Skeletal muscle cell (primary cell): ENCODE results near the gene PDGFD.

Experiments
- DNase-seq: peaks from one replicate; pipeline ENCODE4 v3.0.0-alpha.2; 2010; ENCODE audit warnings: low read depth
- H3K4me3 ChIP-seq: 2 replicates; pipeline ENCODE4 v1.5.1; 2011; ENCODE audit warnings: low read depth, mild to moderate bottlenecking, control low read depth, low read length, moderate library complexity

PDGFD gene

DNA sequence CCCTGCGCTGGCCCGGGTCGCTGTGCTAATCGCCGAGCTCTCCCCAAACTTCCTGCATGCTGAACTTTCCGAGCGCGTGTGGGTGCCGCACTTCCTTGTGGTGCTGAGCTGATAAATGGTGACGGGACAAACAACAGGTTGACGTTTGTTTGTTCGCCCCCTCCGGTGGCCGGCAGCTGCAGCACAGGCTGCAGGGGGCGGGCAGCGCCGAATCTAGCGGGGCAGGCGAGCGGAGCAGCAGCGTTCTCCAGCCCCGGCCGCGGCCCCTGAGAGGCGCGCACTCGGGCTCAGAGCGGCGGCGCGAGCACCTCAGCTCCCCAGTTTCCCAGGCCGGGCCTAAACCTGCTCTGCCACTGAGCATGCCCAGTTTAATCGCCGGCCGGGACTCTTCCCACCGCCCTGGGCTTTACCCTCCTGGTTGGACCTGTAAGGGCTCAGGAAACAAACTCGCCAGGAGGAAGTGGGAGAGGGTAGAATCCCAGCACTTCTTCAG is at the start of gene PDGFD:
Gene PDGFD (minus strand): TSS at position 120 of the 493 bp plus-strand sequence.
- peak within 1 kb of the TSS; percentile 59 for H3K4me3 ChIP-seq
- no peak for DNase-seq

DNA sequence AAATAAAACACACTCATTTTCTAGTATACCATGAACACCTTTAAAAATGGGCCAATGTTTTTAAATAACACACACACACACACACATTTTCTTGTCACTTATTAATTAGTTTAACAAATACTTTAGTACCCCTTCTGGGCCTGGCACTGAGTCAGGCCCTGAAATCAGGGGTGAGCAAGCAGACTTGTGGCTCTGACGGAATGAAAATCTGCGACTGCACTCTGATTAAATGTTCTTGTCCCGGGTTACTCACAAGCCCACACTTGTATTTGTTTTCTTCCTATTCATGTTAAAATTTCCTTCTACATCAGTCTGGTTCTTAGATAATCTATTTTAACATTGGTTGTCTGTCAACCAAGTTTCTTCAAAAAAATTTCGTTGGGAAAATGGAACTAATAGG is 43.0 kb upstream of the PDGFD start:
- H3K4me3 ChIP-seq: no peak overlapping the region
- DNase-seq: no peak

DNA sequence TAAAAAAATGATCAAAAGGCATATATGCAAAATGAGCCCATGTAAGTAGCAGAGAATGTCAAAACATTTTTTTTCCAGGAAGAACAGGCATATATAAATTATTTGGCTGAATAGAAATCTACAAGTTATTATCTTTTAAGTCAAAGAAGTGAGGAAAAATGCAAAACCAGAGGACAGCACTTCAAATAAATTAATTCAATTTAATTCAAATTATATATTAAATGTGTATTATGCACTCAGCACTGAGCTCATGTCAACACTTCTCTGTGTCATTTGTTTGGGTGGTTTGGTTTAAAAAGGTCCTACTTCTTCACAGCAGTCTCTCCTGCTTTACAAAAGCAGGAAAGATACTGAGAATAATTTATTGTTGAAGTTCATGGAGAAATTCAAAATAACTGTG is 41.9 kb upstream of the PDGFD start:
- no peak overlapping the region for H3K4me3 ChIP-seq
- DNase-seq: no peak

DNA sequence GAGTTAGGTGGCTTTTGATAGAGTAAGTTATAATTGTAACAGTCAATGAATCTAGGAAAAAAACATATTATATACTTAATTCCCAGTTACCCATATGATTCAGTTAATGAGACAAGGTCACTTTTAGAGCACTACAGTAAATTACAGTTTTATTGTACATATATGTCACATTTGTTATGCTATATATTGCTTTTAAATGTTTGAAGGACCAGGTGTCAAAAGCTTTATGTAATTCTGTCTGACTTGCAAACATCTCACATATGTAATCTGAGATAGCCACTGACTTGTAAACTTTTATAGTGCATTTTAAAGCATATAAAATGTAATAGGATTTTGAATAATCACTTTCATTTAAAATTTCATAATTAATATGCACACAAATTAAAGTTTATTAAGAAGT is 36.7 kb upstream of the PDGFD start:
- DNase-seq: no peak
- H3K4me3 ChIP-seq: no peak overlapping the region

DNA sequence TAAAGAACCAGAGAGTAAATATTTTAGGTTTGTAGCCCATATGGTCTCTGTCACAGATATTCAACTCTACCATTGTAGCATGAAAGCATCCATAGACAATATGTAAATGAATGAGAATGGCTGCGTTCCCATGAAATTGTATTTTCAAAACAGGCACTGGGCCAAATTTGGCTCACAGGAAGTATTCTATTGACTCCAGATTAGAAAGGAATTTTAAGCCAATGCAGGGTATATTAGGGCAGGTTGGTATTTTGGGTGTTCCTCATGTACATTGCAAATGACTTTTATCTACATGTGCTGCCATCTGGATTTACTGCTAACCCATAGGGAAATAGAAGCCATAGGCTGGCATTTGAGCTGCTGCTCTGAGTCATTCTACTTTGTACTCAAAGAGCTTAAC is 35.1 kb upstream of the PDGFD start:
- DNase-seq: no peak
- no peak overlapping the region for H3K4me3 ChIP-seq

DNA sequence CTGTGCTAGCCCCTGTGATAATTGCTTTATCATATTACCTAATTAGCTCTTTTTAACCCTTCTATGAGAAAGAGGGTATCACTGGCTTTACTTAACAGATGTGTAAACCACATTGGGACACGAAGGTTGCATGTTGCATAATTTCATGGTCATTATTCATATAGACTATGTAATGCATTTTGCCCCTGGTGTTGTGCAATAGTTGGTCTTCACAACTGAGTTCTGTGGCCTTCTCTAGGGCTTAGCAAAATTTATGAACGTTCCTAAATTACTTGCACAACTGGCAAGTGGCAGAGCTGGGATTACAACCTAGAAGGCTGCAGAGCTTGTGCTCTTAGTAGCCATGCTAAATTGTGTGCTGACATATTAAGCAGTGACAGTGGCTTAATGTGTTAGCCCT is 34.6 kb upstream of the PDGFD start:
- peak; percentile 25 for DNase-seq

DNA sequence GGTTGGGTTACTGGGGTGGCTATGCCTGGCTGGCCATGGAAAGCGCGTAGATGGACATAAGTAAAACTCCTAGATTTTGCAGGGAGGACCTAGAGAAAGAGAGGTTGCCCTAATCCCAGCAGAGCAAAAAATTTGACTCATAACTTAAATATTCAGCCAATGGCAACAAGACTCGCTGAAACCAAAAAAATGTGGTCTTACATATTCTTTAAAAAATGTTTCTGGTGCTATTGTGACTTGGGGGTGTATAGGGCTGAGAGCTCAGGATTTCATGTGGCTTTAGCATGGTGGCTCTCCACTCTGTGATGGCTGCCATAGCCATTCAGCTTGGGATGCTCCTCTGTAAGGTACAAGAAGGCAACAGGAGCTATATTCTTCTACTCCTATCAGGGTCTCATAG is 27.2 kb upstream of the PDGFD start:
- no peak for DNase-seq
- no peak overlapping the region for H3K4me3 ChIP-seq

More for the DNA sequence above, 34.6 kb upstream of the PDGFD start:
- no peak overlapping the region for H3K4me3 ChIP-seq

DNA sequence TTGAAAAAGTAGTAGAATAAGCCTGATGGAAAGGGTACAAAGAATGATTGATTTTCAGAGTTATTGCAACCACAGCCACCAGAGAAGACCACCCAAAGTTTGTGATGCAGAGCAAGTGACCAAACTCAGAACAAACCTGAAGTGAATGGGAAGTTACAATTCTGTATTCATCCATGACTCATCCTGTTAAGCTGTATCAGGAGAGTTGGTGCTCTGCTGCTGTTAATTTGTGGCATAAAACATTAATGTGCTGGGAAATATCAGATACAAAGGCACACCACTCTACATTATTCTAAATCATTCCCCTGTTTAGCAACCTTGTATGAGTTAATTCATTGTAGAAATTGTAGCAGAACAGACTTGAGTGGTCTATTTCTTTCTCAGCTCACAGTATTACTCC is 19.6 kb upstream of the PDGFD start:
- no peak for DNase-seq
- no peak overlapping the region for H3K4me3 ChIP-seq

DNA sequence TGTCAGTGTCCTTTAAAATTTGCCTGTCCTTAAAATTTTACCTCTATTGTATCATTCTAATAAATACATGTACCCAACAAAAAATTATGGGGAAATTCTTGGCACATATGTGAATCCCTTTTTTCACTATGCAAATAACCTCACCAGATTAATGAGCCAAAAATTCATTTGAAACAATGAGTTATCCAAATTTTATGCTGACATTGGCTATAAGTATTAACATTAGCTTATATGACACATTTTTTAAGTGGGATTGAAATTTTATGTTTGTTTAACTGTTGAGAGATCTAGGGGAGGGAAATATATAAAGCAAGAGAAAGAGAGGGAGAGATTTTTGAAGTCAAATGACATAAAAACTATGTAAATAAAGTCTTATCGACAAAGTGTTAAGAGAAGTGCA is 11.8 kb upstream of the PDGFD start:
- no peak for DNase-seq
- H3K4me3 ChIP-seq: no peak overlapping the region

DNA sequence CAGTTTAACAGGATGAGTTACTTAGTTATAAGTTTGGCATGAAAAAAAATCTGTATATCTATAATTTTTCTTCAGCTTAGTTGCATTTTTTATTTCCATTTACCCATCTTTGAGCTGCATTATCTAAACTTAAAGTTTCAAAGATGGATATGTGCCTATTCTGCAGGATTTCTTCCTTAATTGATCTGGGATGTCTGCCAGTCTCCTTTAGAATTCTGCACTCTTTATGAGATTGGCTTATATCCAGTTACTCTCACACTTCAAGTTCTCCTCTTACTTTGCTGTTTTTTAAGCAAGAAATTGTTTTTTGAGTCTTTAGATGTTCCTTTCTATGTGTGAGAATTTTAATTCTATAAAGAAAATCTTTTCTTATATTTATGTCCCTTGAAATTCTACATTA is 5.1 kb upstream of the PDGFD start:
- no peak for DNase-seq
- H3K4me3 ChIP-seq: no peak overlapping the region

DNA sequence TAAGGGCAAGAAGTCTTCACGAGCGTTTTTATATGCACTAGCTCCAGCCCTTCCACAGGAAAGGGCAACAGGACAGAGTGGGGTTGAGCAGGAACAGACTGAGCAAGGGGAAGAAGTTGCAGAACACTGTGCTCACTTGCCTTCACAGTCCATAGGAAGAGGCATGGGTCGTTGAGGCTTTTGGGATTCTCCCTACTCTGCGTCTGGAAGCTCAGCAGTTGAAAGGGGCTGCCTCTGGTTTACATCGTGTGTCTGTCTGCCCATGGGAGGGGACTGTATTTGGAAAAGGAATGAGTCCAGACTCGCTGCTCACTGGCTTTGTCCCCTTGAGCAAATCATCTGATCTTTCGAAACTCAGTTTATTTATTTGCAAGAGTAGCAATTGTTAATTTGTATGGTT is 1.1 kb upstream of the PDGFD start:
- no peak for DNase-seq
- no peak overlapping the region for H3K4me3 ChIP-seq

DNA sequence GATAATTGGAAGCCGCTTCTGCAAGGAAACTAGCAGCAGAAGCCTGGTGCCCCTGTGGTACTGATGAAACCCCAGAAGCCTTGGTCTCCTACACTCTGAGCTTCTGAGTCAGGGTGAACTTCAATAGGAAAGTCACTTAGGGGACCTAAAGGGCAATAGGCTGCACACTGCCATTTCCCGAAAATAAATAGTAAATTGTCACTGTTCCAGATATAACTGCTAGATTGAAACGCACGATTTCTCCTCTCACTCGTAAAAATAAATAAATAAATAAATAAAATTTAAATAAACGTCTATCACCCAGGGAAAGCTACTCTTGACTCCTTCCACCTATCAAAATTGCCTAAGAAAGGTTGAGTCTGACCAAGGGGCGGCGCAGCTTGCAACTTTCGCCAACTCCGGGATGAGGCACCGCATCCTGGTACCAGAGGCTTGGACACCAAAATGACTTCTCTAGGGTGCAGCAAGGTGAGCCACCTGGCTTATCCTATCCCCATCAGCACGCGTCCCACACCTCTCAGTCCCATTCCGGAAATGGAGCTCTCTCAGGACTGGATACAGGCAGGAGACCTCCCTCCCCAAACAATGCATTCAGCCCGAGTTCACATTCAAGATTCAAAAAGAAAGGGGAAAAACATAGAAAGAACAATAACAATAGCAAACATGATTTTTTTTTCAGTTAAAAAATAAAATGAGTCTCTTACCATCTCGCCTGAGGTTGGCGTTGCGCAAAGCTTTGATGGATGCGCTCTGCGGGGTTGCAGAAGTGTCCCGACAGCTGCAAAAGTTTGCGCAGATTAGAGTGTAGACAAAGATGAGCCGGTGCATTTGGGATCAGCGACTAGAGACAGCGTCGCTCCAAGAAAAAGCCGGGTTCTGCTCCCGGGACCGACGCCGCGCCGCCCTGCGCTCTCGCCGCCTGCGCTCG is 583 bp downstream of the PDGFD start:
- no peak for DNase-seq
- H3K4me3 ChIP-seq: peak overlapping the region; percentile 59

DNA sequence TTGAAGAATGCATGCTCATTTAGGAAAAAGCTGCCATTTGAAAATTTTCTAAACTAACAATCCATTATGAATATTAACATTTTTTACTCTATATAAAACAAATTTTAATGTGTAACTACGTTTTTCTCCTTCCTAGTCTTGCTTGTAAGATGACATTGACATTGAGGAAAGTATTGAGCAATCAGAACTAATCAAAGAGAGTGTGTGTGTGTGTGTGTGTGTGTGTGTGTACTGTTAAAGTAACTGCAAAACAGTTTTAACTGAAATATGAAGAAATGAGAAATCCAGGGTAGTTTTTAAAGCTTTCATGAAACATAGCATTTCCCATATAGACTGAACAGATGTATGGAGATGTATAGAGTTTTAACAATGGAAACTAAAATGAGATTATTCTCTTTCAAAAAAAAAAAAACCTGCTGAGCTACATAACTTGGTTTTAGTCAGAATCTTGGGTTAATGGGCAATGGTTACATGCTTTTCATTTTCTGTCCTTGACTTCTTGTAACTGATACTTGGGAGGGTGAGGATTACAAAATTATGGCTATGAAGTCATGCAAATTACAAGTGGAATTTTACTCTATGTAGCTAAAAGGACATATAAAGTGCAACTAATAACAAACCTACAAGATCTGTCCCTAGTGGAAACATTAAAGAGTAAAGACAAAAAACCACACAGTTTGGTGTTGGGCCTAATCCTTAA is 2.0 kb downstream of the PDGFD start:
- no peak overlapping the region for H3K4me3 ChIP-seq
- no peak for DNase-seq

DNA sequence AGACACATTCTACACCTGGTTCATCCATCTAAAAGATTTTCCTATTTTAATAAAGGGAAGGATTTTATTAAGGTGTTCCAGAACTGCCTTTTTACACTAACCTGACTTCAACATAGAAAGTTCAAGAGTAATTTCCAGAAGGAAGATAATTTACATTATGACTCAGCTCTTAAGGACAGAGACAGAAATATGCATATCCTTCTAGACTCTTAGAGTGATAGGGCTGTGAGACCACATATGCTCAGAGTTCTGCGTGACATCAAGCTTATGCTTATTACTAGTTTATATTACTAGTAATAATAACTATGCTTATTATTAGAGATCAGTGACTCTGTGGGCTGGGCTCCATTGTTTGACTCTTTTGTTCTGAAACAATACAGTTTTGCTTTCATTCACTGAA is 4.6 kb downstream of the PDGFD start:
- DNase-seq: no peak
- H3K4me3 ChIP-seq: no peak overlapping the region

DNA sequence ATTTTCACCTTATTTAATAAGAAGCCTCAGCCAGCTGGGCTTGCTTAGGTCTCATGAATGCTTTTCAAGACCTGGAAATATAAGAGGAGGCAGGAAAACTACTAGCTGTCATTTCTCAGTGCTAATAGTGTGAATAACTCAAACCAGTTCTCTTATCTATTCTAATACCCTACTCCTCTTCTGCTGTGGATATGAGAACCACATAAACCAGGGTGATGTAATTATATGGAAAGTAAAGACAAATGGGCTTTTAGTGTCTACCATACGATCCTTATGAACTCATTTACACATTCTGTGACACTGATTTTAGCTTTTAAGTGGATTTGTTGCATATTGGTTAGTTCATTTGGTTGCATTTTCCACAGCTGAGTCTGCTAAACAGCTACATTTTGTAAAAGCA is 8.6 kb downstream of the PDGFD start:
- no peak overlapping the region for H3K4me3 ChIP-seq
- no peak for DNase-seq

DNA sequence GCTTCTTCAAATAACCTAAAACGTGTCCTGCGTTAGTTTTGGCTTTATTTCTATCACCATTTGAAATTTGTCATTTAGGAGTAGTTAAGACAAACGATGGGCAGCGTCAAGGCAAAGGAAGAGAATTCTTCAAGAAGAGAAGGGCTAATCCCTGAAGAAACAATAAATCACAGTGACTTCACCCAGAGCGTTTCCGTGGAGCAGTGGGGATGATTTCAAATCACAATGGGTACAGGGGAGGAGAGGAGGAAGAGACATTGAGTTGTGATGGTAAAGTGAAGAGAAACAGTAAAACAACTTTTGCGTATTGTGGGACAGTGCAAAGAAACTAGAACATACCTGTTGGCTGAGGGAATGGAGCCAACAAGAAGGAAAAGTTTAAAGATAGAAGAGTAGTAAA is 9.7 kb downstream of the PDGFD start:
- DNase-seq: no peak
- no peak overlapping the region for H3K4me3 ChIP-seq

DNA sequence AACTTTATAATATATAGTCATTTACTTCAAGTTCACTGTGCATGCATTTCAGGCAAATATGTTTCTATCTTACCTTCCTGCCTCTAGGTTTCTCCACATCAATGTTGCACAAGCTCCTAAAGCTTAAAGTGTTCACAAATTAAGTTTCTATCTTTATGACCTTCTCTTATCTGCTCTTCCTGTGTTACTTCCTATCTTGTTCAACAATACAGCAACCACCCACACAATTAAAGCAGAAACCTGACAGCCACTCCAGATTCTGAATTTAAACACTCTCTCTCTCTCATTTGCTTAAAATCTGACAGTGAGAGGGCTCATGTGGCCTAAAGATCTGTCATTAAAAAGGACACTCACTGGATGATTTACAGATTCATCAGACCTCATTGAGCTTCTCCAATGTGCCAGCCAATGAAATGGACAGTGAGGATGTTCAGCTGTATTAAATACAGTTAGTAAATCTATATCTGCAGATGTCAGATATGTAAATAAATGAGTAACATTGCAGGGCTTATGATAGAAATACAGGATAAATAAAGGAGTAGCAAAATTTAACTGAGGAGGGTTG is 10.9 kb downstream of the PDGFD start:
- no peak overlapping the region for H3K4me3 ChIP-seq
- no peak for DNase-seq

DNA sequence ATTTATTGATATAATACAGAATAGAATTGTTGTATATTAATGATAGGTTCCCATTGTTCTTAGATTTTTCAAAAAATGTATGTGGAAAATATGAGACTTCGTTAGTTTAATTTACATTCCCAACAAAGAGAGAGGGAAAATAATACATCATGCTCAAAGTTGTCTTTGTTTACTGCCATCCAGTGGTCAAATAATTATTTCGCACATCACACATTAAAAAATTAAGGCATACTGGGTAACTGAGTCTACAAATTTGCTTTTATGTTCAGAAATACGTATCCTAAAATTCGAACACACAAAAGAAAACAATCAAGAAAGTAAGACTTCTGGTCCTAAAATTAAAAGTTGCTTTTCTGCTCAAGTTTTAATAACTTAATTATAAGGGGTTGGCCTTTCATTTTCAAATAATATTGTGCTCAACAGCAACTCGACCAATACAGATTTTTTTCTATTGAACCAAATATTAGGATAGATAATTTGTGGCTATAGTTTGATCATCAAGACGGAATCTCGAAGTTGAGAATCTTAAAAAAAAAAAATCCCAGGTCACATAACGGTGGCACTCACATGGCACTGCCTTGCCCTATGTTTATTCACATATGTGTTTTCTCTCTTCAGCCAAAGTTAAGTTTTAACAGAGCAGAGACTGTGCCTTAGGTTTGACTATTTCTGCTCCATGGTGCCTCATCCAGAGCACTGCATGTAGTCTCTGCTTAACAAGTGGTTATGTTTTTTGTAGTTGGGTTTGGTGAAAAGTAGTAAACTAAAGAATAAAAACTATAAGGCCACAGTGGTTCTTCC is 12.3 kb downstream of the PDGFD start:
- no peak overlapping the region for H3K4me3 ChIP-seq
- DNase-seq: no peak

DNA sequence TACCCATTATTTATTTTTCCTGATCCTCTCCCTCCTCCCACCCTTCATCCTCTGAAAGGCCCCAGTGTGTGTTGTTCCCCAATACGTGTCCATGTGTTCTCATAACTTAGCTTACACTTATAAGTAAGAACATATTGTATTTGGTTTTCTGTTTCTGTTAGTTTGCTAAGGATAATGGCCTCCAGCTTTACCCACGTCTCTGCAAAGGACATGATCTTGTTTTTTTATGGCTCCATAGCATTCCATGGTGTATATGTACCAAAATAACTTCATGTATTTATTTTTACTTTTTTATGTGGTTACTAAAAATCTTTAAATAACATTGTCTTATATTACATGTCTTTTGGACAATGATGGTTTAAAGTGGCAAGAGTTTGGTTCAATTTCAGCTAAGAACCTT is 15.2 kb downstream of the PDGFD start:
- H3K4me3 ChIP-seq: no peak overlapping the region
- no peak for DNase-seq

DNA sequence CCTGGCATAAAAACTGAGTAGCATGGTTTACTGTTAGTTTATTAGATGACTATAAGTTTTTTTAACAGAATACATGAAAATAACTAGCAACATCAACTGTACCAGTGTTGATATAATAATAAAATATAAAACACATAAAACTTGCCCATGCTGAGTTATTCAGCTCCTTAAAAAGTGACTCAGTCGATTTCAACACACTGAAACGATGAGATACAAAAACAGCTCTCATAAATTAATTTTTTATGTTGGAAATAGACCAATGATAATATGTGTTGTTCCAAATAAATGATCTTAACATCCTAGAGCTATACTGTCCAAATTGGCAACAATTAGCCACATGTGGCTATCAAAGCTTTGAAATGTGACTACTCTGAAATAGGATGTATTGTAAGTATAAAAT is 15.9 kb downstream of the PDGFD start:
- no peak overlapping the region for H3K4me3 ChIP-seq
- peak; percentile 58 for DNase-seq
